G401.6 (cell line): ENCODE measurements around the gene RHBDL3.
A peak's percentile ranks its signal among the peaks of the same experiment; 100 is the strongest.
"Not testable (repeated sequence)": the region's sequence is repeated elsewhere in the genome, so short reads cannot be mapped to it uniquely, and the experiment has no call there.

Experiments used
- FAIRE-seq: peaks from 2 replicates; lab custom pipeline; 2012; peaks lifted over from hg19 to GRCh38; lab: Jason Lieb, UNC

The RHBDL3 gene

GRCh38 chr17:32297424-32297823, 31.8 kb downstream of the RHBDL3 start:
- no peak for FAIRE-seq

DNA sequence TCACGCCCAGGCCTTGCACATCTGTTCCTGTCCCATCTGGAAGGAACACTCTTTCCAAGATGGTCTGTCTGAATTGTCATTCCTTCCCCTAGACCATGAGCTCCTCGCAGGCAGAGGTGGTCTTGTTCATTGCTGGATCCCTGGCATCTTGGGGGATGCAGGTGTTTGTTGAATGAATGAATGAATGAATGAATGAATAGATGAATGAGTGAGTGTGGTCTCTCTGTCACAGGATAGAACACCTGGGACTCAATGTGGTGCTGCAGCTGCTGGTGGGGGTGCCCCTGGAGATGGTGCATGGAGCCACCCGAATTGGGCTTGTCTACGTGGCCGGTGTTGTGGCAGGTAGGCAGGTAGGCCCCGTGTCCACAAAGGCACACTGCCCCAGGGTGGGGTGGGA, 32.2 kb downstream of the RHBDL3 start:
- no peak for FAIRE-seq

GRCh38 chr17:32298298-32298697, 32.7 kb downstream of the RHBDL3 start:
- FAIRE-seq: no peak

- FAIRE-seq: no peak
Observed at GRCh38 chr17:32298721-32299579, 33.3 kb downstream of the RHBDL3 start.

DNA sequence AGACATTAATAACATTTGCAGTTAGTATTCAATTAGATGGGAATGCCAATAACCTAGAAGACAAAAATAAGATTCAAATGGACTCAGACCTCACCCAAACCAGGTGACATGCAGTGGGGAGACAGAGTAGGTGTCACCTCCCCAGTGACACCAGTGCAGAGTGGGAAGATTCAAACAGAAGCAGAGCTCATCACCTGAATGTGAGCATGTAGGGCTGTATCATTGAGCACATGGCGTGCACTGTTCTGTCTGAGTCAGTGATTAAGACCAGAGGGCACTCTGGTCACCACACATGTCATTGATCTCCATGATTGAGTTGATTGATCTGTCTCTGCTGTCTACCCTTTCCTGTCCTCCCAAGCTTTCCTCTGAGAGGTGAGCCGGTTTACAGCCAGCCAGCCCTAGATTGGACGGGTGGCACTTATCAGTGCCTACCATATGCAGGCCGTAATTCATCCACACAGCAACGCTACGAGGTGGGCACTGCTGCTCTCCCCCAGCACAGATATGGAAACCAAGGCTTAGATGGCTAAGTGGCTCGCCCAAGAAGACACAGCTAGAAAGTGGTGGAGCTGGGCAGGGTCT, 34.0 kb downstream of the RHBDL3 start:
- no peak for FAIRE-seq

GRCh38 chr17:32302037-32302436, 36.4 kb downstream of the RHBDL3 start:
- FAIRE-seq: no peak

DNA sequence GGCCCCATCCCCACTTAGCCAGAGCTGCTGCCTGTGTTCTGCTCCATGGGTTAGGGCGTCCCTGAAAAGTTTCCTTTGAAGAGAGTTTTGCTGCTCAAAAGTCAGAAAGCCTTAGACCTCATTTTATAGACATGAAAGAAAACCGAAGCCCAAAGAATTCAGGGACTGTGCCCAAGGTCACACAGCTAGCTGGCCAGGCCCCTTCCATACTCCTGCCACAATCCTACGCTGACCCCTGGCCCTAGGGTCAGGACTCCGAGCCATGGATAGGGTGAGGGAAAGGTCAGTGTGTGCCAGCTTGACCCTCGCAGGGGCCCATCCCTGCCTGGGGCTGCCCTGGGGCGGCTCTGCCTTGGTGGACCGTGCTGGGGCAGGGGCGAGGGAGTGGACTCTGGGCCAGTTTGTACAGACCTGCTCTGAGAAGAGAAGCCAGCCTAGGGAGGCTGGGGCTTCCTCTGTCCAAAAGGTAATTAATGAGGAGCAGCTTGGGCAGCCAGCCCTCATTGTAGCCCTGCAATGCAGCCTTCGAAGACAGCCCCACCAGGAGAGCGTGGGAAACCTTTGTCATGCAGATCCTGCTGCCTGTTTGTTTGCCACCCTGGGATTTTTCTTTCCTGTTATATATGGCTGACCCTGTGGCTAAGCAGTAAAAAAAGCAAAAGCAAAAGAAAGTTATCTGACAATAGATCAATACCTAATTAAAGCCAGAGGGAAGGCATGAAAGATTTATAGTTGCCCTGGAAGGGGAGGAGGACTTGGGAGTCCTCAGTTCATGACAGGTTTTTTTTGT, 37.4 kb downstream of the RHBDL3 start:
- no peak for FAIRE-seq

- FAIRE-seq: no peak
Observed at GRCh38 chr17:32303781-32304288, 38.2 kb downstream of the RHBDL3 start.

DNA sequence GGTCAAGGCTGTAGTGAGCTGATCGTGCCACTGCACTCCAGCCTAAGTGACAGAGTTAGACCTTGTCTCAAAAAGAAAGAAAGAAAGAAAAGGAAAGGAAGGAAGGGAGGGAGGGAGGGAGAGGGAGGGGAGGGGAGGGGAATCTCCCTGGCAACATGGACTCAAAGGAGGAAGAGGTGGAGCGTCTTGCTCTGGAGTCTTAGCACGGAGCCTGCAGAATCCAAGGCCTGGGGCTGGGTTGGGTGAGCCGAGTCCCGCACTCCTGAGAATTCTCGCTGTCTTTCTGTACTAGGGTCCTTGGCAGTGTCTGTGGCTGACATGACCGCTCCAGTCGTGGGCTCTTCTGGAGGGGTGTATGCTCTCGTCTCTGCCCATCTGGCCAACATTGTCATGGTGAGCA, 39.4 kb downstream of the RHBDL3 start:
- FAIRE-seq: no peak

- no peak for FAIRE-seq
Observed at GRCh38 chr17:32307658-32308057, 42.0 kb downstream of the RHBDL3 start.

DNA sequence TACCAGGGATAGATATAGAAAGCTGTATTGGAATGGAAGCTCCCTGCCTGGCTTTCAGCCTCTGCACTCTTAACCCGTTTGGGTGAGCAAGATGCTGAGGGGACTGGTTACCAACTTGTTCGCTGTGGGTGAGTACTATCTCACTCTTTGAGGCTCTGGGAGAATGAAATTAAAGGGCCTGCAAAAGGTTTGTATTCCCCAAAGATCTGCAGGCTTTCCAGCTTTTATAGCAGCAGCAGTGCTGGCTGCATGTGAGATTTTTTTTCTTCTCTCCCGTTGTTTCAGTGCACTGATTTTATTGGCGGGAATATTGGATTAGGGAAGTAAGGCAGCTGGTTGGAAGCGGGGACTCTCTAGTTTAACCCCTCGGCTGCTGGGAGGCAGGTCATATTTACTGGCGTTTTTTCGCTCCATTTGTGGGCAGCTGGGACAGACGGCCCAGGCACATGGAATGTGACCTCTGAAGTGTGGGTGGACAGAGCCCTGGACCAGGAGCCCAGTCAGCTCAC, 45.5 kb downstream of the RHBDL3 start:
- no peak for FAIRE-seq

DNA sequence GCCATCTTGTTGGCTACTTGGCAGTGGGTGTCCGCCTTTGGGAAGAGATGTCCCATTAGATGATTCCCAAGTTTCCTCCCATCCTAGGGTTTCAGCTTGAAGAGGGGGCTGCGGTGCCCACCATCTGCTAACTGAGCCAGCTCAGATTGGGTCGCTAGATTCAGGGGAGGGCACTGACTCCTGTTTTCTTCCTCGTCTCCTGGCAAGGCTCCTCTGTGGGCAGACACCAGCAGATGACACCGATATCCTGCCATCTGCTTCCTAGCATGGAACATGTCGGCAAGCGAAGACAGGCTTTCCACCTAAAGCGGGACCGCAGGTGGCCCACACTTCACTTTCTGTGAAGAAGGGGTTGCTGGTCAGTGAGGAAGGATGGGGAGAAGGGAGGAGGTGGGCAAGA, 49.0 kb downstream of the RHBDL3 start:
- no peak for FAIRE-seq

- no peak for FAIRE-seq
Observed at GRCh38 chr17:32315171-32315570, 49.5 kb downstream of the RHBDL3 start.

GRCh38 chr17:32316653-32317052, 51.0 kb downstream of the RHBDL3 start:
- not testable (repeated sequence) for FAIRE-seq

DNA sequence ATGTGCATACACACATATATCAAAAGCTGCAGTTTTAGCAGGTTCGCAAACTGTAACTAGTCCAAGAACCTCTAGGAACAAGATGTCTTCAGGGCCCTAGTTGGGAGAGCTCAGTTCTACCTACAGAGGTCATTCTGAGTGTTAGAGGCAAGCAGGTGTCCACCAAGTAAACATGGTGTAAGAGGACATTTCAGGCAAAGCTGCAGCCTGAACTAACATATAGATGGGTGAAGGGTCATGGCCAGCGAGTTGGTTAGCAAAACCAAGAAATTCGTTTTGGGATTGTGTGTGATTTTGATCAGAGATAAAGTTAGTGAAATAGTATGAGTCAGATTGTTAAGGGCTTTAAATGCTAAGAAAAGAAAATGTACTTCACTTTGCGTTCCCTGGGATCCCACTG, 51.7 kb downstream of the RHBDL3 start:
- no peak for FAIRE-seq

DNA sequence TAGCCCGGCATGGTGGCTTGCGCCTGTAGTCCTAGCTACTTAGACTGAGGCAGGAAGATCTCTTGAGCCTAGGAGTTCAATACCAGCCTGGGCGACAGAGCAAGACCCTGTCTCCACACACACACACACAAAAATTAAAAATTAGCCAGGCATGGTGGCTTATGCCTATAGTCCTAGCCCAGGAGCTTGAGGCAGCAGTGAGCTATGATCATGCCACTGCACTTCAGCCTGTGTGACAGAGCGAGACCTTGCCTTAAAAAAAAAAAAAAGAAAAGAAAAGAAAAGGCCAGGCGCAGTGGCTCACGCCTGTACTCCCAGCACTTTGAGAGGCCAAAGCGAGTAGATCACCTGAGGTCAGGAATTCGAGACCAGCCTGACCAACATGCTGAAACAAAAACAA, 52.4 kb downstream of the RHBDL3 start:
- no peak for FAIRE-seq

- peak; percentile 69 for FAIRE-seq
Observed at GRCh38 chr17:32319548-32319905, 53.9 kb downstream of the RHBDL3 start.

DNA sequence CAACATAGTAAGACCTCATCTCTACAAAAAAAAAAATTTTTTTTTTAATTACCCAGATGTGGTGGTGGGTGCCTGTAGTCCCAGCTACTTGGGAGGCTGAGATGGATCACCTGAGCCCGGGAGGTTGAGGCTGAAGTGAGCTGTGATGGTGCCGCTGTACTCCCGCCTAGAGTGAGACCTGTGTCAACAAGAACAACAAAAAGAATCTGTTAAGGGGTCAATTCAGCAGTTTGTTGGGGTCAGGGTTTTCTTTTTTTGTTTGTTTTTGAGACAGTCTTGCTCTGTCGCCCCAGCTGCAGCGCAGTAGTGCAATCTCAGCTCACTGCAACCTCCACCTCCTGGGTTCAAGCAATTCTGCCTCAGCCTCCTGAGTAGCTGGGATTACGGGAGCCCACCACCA, 54.4 kb downstream of the RHBDL3 start:
- FAIRE-seq: not testable (repeated sequence)

DNA sequence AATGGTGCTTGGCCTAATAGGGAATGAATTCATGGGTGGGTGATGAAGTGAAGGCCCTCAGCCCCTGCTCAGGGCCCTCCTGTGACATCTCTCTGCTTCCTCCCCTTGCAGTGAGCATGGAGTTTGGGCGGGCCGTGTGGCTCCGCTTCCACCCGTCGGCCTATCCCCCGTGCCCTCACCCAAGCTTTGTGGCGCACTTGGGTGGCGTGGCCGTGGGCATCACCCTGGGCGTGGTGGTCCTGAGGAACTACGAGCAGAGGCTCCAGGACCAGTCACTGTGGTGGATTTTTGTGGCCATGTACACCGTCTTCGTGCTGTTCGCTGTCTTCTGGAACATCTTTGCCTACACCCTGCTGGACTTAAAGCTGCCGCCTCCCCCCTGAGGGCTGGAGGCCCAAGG, 55.2 kb downstream of the RHBDL3 start:
- FAIRE-seq: no peak

- no peak for FAIRE-seq
Observed at GRCh38 chr17:32323046-32323445, 57.4 kb downstream of the RHBDL3 start.

DNA sequence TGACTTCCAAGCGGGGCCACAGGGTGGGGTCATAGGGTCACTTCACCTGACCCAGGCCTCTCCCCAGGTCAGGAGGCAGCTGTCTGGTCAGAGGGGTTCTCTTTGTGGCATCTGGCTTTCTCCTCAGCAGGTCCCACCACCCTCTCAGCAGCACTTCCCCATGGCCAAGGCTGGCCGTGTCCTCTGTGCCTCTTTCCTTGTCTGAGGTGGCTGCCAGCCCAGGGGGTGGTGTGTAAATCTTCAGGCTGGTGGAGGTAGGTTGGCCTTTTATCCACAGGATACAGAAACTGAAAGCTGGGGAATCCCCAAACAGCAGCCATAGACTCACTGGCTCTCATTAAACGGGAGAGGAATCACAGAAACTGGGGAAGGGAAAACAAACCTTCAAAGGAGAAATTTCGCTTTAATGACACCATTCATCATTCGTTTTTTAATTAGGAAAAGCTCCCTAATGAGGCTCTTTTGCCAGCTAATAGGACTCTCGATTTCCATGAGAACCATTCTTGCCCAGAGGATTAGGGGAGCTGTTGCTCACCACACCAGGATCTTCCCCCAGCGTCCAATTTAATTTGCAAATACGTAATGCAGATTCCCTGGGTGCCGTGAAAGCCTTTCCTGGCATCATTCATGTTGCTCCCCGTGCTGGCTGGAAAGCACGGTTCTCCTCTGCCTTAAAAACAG, 58.3 kb downstream of the RHBDL3 start:
- no peak for FAIRE-seq

DNA sequence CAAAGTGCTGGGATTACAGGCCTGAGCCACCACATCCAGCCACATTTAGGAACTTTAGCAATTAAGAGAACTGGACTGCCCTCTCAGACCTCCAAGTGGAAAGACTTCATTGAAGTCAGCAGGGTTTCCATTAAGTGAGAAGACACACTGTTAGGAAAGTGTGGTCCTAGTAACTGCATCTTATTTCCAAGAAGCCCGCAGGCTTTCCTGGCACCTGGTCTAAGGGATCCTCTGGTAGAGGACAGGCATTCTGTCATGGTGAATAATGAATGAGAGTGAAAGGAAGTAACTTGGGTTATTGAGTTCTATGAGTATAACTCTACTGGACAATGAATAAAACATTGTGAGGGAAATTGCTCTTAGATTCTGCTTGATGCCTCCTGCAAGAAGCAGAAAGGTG, 62.3 kb downstream of the RHBDL3 start:
- FAIRE-seq: no peak
